HepG2 (cell line): ENCODE measurements around the gene ATN1. TPM values are rescaled to one million over a fixed set of nuclear protein-coding genes. Genes with fewer than 3 reads are reported as not detected.

ENCODE experiments used
- CBFB ChIP-seq: sonication (generic); formaldehyde crosslinking; IDR thresholded peaks from 2 replicates; pipeline ENCODE4 v1.4.0; 2020; ENCODE audit warnings: missing genetic modification reagents
- DBP ChIP-seq: sonication (generic); formaldehyde crosslinking; IDR thresholded peaks from 2 replicates; pipeline ENCODE4 v1.4.0; 2020; ENCODE audit warnings: missing genetic modification reagents; ENCODE audit errors: not compliant biosample characterization
- EP300 ChIP-seq, 3 experiments: sonication (generic) in 1 of 3; formaldehyde crosslinking in 1 of 3; IDR thresholded peaks; 2 replicates each; pipeline versions ENCODE4 v1.5.1 to v1.6.1; 2011 to 2020; ENCODE audit warnings: low read depth in 2 of 3, low read length in 2 of 3, borderline replicate concordance in 1 of 3, improper control_type of control experiment in 1 of 3, mild to moderate bottlenecking in 1 of 3, missing genetic modification reagents in 1 of 3, moderate library complexity in 1 of 3
- HNRNPH1 ChIP-seq: fragments of 200-400 bp; formaldehyde crosslinking; optimal IDR thresholded peaks from 2 replicates; pipeline ENCODE3; 2017; ENCODE audit warnings: mild to moderate bottlenecking, low read depth, low read length
- KAT2B ChIP-seq: fragments of 150-350 bp; IDR thresholded peaks from 2 replicates; pipeline ENCODE4 v1.6.1; 2014; ENCODE audit warnings: low read depth, low read length, borderline replicate concordance
- KDM3A ChIP-seq: IDR thresholded peaks from 2 replicates; pipeline ENCODE4 v1.6.1; 2018; ENCODE audit warnings: low read depth, missing compliant biosample characterization
- NCOA1 ChIP-seq: sonication (generic); formaldehyde crosslinking; IDR thresholded peaks from 2 replicates; pipeline ENCODE4 v1.9.0; 2021; ENCODE audit warnings: missing genetic modification reagents
- PHF5A ChIP-seq: IDR thresholded peaks from one replicate; pipeline ENCODE4 v1.6.1; 2018; ENCODE audit warnings: low read depth, missing genetic modification reagents; ENCODE audit not compliant: unreplicated experiment
- SMAD3 ChIP-seq: sonication (generic); formaldehyde crosslinking; IDR thresholded peaks from 2 replicates; pipeline ENCODE4 v1.4.0; 2020; ENCODE audit warnings: missing genetic modification reagents
- TERF1 ChIP-seq: sonication (generic); formaldehyde crosslinking; IDR thresholded peaks from 2 replicates; pipeline ENCODE4 v1.8.0; 2022; ENCODE audit warnings: mild to moderate bottlenecking, missing genetic modification reagents, moderate library complexity
- ZBTB1 ChIP-seq: sonication (generic); formaldehyde crosslinking; IDR thresholded peaks from 2 replicates; pipeline ENCODE4 v1.4.0; 2020; ENCODE audit warnings: missing genetic modification reagents, borderline replicate concordance
- ZFP91 ChIP-seq: sonication (generic); formaldehyde crosslinking; IDR thresholded peaks from 2 replicates; pipeline ENCODE4 v1.9.0; 2022; ENCODE audit warnings: missing genetic modification reagents, mild to moderate bottlenecking, borderline replicate concordance
- polyA plus RNA-seq, 8 experiments: library from polyadenylated mRNA; depleted of rRNA in 3 of 8; stranded (reverse) in 7 of 8; unstranded in 1 of 8; fragments of >200 nt; fragmentation: Illumina TruSeq in 4 of 8; extraction: Trizol in 4 of 8; gene quantifications; 2 replicates each; pipeline versions ENCODE4 v1.2.1 to v1.2.3, GENCODE V29; 2011 to 2016; ENCODE audit warnings: low read depth in 4 of 8, missing spikeins in 1 of 8, mixed read lengths in 1 of 8; ENCODE audit not compliant: insufficient read depth in 1 of 8
- total RNA-seq, 5 experiments: library from RNA; depleted of rRNA; stranded (reverse); fragments of >200 nt; fragmentation: Illumina TruSeq; extraction: Trizol; gene quantifications; 2 replicates each; pipeline ENCODE4 v1.2.3, GENCODE V29; 2016; ENCODE audit warnings: low read depth in 1 of 5
- TF ChIP-seq, protein P1 (sequence below): sonication (generic); formaldehyde crosslinking; IDR thresholded peaks from 2 replicates; pipeline ENCODE4 v1.4.0; 2020; ENCODE audit warnings: missing genetic modification reagents
- TF ChIP-seq, protein P2 (sequence below): sonication (generic); formaldehyde crosslinking; IDR thresholded peaks from 2 replicates; pipeline ENCODE4 v1.9.0; 2021; ENCODE audit warnings: mild to moderate bottlenecking, missing genetic modification reagents

The ATN1 gene
- total and polyA plus RNA-seq, 2 of the 13 experiments (the other 11 are each of a cell fraction or from before 2014, with no cell fraction given), result 2.1 to 8.6 TPM

GRCh38 chr12:6890789-6891645 lies 36.7 kb upstream of the ATN1 start (continued):
- no peak for TF ChIP-seq DBP (CRISPR knock-in tag)
- peak; percentile 72; the same call in 1 of the 2 replicates for TF ChIP-seq CBFB (CRISPR knock-in tag)
- TF ChIP-seq, protein P1, sequence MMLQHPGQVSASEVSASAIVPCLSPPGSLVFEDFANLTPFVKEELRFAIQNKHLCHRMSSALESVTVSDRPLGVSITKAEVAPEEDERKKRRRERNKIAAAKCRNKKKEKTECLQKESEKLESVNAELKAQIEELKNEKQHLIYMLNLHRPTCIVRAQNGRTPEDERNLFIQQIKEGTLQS (CRISPR knock-in tag), result peak; percentile 46; the same call in 1 of the 2 replicates
- TF ChIP-seq, protein P2, sequence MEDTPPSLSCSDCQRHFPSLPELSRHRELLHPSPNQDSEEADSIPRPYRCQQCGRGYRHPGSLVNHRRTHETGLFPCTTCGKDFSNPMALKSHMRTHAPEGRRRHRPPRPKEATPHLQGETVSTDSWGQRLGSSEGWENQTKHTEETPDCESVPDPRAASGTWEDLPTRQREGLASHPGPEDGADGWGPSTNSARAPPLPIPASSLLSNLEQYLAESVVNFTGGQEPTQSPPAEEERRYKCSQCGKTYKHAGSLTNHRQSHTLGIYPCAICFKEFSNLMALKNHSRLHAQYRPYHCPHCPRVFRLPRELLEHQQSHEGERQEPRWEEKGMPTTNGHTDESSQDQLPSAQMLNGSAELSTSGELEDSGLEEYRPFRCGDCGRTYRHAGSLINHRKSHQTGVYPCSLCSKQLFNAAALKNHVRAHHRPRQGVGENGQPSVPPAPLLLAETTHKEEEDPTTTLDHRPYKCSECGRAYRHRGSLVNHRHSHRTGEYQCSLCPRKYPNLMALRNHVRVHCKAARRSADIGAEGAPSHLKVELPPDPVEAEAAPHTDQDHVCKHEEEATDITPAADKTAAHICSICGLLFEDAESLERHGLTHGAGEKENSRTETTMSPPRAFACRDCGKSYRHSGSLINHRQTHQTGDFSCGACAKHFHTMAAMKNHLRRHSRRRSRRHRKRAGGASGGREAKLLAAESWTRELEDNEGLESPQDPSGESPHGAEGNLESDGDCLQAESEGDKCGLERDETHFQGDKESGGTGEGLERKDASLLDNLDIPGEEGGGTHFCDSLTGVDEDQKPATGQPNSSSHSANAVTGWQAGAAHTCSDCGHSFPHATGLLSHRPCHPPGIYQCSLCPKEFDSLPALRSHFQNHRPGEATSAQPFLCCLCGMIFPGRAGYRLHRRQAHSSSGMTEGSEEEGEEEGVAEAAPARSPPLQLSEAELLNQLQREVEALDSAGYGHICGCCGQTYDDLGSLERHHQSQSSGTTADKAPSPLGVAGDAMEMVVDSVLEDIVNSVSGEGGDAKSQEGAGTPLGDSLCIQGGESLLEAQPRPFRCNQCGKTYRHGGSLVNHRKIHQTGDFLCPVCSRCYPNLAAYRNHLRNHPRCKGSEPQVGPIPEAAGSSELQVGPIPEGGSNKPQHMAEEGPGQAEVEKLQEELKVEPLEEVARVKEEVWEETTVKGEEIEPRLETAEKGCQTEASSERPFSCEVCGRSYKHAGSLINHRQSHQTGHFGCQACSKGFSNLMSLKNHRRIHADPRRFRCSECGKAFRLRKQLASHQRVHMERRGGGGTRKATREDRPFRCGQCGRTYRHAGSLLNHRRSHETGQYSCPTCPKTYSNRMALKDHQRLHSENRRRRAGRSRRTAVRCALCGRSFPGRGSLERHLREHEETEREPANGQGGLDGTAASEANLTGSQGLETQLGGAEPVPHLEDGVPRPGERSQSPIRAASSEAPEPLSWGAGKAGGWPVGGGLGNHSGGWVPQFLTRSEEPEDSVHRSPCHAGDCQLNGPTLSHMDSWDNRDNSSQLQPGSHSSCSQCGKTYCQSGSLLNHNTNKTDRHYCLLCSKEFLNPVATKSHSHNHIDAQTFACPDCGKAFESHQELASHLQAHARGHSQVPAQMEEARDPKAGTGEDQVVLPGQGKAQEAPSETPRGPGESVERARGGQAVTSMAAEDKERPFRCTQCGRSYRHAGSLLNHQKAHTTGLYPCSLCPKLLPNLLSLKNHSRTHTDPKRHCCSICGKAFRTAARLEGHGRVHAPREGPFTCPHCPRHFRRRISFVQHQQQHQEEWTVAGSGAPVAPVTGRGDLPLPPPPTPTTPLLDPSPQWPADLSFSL (CRISPR knock-in tag), result no peak
- TF ChIP-seq ZBTB1 (CRISPR knock-in tag), result no peak
- peak; percentile 42; the same call in 1 of the 2 replicates for TF ChIP-seq SMAD3 (CRISPR knock-in tag)
- no peak for TF ChIP-seq NCOA1 (CRISPR knock-in tag)
- peak in 1 of 2 experiments; percentile 56; a peak in 3 of 4 replicates for TF ChIP-seq EP300 (IDR thresholded peaks at IDR 0.05; ENCODE audit: low read depth in 2 of 2, low read length in 2 of 2)
- TF ChIP-seq EP300 (CRISPR knock-in tag; IDR thresholded peaks at IDR 0.05; ENCODE audit: borderline replicate concordance), result peak; percentile 71
- no peak for TF ChIP-seq KAT2B
- TF ChIP-seq HNRNPH1, result no peak
- TF ChIP-seq ZFP91 (CRISPR knock-in tag), result peak; percentile 96
- peak; percentile 92 for TF ChIP-seq PHF5A (CRISPR knock-in tag)
- TF ChIP-seq KDM3A (CRISPR knock-in tag), result peak; percentile 49; the same call in 1 of the 2 replicates
- no peak for TF ChIP-seq TERF1 (CRISPR knock-in tag)
